NCI-H146 (cell line): ENCODE measurements around the gene SLC6A3.
"Not testable (repeated sequence)": the region's sequence is repeated elsewhere in the genome, so short reads cannot be mapped to it uniquely, and the experiment has no call there.

Experiments used
- DNase-seq: peaks from one replicate; lab custom pipeline; 2025; lab: John Stamatoyannopoulos, UW

Gene SLC6A3

DNA sequence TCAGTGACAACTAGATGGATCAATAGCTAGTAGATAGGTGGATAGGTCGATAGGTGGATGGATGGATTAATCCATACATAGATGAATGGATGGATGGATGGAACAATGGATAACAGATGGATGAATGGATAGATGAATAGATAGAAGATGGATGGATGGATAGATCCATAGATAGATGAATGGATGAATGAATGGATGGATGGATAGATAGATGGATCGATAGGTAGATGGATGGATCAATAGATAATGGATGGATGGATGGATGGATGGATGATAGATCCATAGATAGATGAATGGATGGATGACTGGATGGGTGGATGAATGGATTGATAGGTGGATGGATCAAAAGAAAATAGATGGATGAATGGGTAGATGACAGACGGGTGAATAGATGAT lies 5.1 kb downstream of the SLC6A3 start:
- DNase-seq, result no peak

DNA sequence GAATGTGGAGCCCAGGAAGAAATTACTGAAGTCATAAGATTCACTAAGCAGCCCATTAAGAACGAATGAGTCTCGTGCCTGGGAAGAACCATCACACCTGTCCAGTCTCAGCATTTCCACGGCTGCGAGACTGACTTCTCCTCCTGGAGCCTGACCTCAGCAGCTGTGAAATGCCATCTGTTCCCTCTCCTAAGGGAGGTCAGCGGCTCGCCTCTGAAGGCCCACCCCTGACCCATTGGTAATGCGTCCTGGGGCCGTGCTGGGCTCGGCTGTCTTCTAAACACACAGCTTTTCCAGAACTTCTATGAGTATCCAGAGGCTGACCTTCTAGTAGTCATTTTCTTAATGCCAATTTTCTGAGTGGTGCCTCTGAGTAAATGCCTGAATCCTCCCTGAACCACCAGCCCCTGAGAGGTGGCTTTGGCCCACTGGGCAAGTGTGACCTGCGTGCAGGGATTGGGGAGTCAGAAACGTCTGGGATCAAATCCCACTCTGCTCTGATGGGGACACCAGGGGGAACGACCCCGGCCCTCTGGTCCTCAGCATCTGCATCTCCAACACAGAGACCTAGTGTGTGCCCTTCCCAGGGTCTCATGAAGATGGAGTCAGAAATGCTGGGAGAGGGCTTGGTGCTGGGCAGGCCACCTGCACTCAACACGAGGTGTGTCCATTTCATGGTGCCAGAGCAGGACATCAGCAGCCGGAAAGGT lies 5.7 kb downstream of the SLC6A3 start:
- DNase-seq, result no peak

DNA sequence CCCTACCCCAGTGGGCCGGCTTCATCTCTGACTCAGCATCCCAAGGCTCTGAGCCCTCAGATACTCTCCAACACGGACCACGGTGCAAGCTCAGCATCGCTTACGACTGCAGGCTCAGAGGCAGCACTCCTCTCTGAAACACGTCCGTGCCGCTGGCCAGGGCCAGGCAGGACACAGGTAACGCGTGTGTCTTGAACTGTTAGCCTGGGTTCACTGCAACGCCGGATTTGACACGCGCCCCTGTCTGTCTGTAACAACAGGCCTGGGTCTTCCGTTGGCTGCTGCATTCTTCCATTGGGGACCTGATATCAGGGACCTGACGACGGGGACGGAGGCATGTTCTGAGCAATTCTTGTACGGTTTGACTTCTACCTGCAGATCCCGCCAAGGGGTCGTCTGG lies 6.4 kb downstream of the SLC6A3 start:
- no peak for DNase-seq

DNA sequence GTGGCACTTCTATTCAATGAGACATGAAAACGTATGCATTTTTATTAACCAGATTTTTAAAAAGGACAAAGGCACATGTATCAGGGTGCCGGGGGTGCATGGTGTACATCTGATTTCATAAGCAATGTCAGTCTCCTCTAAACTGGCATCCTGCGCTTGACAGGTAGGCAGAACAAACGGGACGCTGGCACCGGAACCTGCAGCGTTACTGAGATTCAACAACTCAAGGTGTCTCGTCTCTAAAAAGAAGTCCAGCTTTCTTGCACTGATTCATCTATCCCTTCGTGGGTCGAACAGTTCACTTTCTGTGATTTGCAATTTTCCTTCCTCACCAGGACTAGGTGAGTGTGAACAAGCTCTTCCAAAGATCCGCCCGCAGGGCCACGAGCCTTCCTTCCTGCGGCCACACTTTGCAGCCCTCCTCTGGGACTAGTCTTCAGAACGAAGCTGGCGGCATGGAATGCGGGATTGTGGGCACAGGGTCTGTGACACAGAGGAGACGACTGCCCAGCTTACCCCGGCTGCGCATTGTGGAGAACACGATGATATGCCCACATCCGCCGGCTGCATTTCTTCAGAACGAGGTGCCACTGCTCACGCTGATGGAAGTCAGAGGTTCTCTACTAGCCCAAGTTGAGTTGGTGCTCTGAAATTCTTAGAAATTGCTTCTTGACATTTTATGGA lies 7.2 kb downstream of the SLC6A3 start:
- DNase-seq, result no peak

DNA sequence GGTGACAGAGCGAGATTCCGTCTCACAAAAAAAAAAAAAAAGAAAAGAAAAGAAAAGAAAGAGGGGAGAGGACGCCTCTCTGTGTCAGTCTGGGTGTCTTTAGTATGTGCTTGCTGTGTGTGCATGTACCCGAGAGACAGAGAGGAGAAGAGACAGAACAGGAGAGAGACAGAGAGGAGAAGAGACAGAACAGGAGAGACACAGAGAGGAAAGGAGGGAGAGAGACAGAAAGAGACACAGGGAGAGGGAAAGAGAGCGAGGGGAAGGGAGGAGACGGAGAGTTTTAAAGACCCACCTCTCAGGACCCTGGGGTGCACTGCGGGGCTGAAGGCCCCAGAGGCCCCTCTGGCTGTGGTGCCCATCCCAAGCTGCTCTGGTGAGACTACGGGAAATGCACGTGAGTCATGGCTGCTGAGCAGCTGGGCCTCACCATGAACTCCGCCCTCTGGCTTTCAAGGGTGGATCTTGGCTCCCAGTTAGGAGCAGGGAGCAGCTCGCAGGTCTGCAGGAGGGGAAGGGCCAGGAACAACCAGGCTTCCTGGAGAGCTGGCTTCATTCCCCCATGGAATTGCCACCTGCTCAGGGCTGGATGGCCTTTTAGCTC lies 7.9 kb downstream of the SLC6A3 start:
- peak; percentile 56 for DNase-seq

DNA sequence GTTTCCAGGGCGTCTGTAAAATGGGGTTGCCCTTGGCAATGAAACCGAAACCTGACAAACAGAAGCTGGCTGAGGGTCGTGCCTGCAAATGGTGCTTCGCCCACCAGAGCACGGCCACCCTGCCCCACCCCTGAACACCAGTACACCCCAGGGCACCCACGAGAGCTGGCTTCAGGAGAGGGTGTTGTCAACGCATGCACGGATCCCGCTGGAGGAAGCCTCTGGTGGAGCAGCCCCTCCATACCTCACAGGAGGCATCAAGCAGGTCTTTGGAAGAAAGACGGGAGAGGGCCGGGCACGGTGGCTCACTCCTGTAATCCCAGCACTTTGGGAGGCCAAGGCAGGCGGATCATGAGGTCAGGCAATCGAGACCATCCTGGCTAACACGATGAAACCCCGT lies 8.6 kb downstream of the SLC6A3 start:
- DNase-seq, result no peak

DNA sequence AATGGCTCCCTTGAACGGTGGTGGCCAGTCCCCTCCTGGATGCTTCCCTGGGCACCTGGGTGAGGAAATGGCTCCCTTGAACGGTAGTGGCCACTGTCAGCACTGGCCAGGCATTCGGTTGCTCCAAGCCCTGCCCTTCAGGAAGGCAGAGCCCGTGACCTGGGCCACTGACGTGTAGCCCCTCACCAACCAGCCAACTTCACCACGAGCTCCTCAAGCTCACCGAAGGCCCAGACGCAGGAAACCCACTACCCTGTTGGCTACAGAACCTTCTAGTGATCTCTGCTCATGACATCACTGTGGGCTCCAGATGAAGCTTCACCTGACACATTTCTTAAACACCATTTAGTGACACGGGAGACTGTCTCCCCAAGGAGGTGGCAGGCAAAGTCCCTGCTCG lies 9.2 kb downstream of the SLC6A3 start:
- no peak for DNase-seq

DNA sequence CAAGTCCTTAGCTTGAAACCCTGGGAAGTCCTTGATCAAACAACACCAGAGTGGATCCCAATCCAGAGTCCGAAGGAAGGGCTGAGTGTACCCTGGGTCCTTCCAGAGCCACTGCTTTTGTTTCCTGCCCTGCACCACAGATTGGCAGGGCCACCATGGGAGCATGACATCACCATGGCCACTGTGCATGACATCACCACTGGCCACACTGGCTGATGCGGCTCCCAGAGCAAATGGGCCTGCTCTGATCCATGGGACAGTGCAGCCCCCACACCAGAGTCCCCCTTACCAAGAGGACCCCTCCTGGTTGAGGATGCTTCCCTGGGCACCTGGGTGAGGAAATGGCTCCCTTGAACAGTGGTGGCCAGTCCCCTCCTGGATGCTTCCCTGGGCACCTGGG lies 9.9 kb downstream of the SLC6A3 start:
- DNase-seq, result no peak

DNA sequence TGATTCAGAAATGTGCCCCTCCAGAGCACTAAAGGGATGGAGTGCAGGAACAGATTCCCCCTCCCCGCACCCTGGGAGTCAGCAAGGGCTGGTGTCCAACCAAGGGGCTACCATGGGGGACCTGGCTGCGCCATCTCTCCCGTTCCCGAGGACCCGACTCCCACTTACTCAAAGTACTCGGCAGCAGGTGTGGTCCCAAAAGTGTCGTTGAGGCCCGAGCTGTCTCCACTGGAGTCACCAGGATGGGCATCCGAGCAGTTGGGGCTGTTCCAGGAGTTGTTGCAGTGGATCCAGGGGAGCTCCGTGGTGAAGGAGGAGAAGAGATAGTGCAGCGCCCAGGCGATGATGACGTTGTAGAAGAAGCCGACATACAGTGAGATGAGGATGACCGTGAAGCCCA lies 12.9 kb downstream of the SLC6A3 start:
- DNase-seq, result no peak

DNA sequence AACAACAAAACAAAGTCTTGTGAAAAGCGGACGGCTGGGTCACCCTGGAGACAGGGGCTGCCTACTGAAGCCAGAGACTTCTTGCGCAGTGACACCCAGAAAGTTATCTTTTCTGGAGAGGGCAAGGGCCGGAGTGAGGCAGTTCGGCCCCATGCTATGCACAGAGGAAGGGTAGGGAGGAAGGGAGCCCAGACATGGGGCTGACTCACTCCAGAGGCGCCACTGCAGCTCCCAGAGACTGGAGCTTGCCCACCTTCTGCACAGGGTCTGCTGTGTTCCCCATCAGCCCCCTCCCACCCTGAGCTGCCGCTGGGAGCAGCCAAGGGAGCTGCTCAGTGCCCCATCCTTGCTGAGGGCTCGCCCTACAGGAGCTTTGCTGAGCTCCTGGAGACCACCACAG lies 13.3 kb downstream of the SLC6A3 start:
- no peak for DNase-seq

DNA sequence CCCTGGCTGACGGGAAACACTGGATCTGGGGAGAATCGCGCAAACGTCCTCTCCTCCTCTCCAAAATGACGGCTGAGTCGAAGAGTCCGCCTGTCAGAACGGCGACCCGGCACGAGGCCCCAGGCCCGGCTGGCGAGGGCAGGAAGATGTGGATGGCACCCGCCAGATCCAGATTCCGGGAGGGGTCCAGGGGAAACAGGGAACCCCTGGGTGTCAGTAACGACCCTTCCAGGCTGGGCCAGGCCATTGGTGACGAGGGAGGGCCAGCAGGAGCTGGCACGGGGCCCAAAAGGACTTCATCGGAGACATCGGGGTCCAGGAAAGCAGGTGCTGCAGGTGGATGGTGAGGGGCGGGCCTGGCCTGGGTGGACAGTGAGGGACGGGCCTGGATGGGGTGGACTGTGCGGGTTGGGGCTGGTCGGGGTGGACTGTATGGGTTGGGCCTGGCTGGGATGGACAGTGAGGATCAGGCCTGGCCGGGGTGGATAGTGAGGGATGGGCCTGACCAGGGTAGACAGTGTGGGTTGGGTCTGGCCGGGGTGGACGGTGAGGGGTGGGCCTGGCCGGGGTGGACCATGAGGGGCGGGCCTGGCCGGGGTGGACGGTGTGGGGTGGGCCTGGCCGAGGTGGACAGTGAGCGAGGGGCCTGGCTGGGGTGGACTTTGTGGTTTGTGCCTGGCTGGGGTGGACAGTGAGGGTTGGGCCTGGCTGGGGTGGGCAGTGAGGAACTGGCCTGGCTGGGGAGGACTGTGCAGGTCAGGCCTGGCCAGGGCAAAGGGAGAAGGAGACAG lies 14.0 kb downstream of the SLC6A3 start:
- no peak for DNase-seq

DNA sequence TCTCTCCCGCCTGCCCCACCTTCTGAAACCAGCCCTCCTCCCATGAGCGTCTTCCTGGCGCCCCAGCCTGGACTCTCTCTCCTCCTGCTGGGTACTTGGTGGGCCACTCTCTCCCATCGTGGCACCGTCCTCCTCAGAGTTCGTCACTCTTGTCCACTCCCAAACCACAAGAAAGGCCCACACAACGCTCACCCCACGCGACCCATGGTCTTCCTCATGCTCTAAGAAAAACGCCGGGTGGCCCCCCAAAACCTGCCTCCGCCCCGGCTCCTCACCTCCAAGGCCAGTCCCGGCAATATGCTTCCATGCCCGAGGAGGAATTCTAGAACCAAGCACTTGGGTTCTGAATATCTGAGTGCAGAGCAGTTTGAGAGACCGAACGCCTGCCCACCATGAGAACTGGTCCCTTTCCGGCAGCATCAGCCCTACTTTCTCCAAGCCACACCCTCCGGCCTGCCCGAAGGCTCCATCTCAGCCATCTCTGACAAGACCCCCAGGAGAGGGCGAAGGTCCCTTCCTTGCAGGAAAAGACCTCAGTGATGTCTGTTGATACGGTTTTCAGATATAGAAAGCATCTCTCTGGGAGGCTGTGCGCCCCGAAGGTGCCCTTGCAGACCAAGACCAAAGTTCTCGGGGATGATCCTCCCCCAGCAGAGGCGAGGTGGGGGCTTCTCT lies 15.0 kb downstream of the SLC6A3 start:
- DNase-seq, result no peak

DNA sequence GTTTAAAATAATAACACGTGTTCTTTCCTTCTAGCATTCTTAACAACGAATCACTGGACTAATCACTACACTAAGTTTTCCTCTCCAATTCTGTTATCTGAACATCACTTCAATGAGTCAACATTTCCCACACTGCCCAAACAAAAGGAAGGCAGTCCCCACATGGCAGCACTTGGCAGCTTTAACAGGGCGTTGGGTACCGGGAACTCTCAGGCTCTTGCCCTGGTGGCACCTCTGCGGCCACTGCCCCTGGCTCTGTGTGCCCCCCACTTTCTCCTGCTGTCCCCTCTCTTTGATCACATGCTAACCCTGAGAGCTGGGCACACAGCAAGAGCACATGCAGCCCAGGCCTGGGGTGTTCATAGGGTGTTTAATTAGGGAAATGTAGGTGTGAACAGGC lies 15.7 kb downstream of the SLC6A3 start:
- no peak for DNase-seq

DNA sequence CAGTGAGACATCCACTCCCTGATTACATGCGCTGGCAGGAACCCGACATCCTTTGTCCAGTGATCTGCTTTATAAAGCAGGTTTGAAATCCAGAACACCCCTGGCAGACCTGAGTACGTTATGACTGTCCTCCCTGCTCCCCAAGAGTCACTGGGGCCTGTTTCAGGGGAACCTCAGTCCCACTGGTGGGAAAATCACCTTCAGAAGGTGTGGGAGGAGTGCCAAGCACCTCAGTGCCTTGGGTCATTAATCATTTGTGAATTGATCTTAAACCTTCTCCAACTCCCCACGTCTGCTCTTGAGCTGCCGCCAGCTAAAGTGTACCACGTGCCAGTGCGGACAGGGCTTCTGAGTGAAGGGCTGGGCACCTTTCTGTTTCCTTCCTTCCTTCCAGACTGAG lies 16.2 kb downstream of the SLC6A3 start:
- DNase-seq, result no peak

DNA sequence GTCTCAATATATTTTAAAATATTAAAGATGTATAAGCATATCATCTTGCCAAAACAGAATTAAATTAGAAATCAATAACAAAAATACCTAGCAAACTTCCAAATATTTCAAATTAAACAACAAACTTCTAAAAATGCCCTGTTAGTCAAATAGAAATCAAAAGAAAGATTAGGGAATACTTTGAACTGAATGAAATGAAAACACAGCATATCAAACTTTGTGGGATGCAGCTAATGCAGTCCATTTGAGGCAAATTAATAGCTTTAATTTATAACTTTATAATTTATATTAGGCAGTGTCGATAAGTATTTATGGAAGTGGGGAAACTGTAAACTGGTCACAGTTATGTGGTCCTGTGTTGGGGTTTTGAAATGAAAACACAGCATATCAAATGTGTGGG lies 17.1 kb downstream of the SLC6A3 start:
- no peak for DNase-seq

DNA sequence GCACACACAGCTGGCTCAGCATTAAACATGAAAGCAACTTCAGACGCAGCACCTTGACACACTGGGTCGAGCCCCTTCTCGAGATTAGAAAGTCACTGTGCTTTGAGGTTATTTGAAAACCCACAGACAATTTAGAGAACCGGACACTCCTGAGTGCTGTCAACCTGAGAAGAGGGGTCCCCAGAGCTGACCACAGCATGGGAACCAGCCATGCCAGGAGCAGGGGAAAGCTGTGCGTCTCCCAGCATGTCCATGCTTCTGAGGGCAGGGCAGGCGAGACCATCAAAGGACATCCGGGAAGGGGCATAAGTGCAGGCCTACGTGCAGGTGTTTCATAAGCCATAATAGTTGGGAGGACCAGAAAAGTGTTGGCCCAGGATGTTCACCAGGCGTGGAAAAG lies 20.5 kb downstream of the SLC6A3 start:
- DNase-seq, result no peak

DNA sequence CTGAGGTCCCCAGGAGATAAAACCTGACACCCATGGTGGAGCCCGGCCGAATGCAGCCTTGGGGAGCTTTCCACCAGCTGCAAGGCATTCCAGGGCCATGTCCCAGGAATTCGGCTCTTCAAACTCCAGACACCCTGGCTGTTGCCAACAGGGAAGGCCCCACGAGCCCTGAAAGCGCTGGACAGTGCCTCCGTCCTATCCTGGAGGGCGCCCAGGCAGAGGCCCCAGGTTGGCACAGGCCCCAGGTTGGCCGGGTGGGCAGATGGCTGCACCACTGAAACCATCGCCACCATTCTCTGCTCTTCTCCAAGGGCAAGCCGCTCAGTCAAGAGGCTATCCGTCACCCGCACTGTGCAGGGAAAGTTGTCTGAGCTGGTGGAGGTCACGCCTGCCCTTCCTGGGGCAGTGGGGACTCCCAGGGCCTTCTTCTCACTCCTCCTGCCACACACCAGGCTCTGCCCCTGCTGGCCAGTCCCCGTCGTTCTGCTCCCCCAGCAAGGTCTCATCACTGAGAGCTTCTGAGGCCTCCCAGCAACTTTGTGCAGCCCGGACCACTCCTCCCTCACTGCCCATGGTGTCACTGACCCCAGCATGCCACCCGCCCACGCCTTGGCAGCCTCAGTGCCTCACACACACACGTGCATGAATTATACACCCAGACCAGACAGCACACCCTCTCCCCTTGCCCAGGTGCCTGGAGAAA lies 21.2 kb downstream of the SLC6A3 start:
- DNase-seq, result no peak

DNA sequence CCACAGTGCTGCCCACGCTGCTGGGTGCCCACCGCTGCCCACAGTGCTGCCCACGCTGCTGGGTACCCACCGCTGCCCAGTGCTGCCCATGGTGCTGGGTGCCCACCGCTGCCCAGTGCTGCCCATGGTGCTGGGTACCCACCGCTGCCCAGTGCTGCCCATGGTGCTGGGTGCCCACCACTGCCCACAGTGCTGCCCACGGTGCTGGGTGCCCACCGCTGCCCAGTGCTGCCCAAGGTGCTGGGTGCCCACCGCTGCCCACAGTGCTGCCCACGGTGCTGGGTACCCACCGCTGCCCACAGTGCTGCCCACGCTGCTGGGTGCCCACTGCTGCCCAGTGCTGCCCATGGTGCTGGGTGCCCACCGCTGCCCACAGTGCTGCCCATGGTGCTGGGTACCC lies 22.7 kb downstream of the SLC6A3 start:
- DNase-seq, result not testable (repeated sequence)

DNA sequence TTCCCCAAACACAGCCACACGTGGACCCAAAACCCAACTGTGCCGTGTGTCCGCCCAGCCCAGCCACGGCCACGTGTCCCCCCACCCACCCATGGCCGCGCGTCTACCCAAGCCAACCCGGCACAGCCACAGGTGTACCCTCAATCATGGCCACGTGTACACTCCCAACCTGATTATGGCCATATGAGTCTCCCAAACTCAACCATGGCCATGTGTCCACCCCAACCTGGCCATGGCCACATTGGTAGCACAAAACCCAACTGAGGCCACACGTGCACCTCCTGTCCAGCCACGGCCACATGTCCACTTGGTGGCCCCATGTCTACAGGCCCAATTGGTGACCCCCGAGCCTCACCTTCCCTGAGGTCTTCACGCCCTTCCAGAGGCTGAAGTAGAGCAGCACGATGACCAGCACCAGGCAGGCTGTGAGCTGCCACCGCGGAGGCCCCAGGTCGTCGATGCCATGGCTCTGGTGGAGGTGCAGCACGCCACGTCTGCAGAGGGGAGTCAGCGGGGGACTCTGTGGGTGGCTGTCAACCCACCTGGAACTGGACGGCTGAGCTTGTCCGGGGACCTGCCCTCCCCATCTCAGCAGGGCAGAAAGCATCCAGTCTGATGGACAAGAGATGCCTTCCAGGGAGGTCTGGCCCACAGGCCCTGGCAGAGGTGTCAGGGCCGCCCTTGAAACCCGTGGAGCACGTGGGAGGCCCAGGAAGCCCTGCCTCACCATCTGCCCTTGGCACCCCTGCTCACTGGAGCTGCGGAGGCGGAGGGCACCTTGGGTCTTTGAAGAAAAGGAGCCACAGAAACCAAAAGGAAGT lies 23.5 kb downstream of the SLC6A3 start:
- no peak for DNase-seq
